ENCODE data around the gene UMOD.
"Not testable (repeated sequence)": the region's sequence is repeated elsewhere in the genome, so short reads cannot be mapped to it uniquely, and the experiment has no call there.

UMOD gene

GRCh38 chr16:20363191-20363590, 10.7 kb upstream of the UMOD start:
- DNase-seq: no peak

DNA sequence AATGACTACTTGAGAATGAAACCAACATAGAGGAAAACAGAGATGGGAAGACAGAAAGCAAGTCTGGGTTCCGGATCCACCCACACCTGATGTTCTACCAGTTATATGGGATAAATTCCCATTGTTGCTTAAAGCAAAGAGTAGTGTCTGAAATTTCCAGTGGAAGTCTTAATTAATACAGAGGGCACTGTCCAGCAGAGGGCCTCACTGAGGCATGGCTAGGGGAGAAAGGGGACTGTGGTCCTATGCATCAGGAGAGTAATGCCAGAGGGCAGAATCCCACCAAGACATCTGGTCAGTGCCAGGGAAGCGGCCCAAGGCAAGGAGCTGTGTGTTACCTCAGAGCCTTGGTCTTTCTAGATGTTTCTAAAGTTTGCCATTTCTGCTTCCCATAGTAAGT, 7.5 kb upstream of the UMOD start:
- DNase-seq: no peak

DNA sequence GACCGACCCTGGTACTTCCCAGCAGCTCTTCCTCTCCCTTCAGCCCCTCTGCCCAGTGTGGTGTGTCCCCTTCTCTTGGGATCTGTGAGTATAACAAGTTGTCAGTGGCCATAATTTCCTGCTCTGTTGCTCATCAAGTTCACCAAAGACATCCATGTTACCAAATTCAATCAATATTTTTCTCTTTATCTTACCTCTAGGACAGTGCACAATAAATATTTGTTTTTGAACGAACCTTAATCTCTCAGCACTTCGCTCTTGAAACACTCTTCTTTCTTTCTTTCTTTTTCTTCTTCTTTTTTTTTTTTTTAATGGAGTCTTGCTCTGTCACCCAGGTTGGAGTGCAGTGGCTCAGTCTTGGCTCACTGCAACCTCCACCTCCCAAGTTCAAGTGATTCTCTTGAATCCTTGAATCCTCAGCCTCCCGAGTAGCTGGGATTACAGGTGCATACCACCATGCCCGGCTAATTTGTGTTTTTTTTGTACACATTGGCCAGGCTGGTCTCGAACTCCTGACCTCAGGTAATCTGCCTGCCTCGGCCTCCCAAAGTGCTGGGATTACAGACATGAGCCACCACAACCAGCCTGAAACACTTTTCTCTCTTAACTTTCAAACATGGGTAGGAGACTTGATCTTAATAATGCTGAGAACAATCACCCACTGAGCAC, 2.7 kb upstream of the UMOD start:
- DNase-seq: no peak

DNA sequence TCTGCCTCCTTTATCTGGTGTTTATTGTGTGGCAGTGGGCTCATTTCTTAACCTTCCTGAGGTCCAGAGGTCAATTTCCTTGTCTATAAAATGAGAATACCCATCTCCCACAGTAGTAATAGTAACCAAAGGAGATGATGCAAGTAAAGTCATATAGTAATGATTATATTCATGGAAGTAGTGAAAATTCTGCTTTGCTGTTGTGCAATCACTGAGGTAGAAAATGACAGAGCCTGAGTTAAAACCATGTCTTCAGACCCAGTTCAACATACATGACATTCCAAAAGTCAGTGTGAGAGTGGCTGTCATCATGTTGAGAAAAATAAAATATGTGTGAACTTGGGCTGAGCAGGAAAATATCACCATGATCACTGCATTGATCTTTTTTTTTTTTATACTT, 864 bp upstream of the UMOD start:
- no peak for DNase-seq

DNA sequence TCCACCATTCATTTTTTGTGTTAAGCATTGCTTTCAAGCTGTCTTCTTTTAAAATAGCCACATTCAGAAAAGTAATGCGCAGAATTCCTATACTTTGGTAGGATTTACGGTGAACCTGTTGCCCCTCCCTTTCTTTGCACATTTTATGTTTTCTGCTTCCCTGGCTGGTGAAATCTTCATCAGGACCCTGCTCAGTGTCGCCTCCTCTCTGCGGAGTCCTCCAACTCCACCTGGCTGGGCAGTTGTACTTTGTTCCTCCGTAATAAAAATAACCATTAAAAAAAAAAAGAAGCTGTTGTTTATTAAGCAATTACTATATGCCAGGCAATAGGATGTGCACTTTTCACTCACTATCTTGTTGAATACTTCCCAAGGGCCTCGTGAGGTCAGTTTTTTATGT, 2.9 kb downstream of the UMOD start:
- DNase-seq: no peak

DNA sequence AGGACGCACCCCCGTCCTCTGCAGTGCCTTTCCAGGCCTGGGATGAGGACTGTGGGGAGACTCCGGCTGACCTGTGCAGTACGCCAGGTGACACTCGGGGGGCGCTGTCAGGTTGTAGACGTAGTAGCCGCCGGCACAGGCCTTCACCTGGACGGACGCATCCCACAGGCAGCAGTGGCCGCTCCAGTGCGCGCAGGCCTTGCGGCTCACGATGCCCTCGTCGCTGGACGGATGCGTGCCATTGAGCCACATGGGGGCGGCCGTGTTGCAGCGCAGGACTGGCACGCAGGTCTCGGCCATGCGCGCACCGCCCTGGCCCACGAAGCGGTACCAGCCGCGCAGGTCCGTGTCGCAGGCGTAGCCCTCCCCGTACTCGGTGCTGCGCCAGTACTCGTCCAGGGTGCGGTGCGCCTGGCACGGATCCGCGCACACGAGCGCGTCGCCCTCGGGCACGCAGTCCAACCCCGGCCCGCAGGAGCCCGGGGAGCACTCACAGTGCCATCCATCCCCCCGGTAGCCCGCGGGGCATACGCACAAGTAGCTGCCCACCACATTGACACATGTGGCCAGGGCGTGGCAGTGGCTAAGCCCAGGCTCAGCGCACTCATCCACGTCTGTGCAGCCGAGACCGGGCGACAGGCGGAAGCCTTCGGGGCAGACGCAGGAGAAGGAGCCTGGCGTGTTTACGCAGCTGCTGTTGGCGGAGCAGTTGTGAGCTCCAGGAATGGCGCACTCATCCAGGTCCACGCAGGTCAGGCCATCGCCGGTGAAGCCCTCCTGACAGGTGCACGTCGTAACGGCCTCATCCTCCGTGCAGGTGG, 3.9 kb downstream of the UMOD start:
- no peak for DNase-seq

GRCh38 chr16:20347666-20348364, 4.7 kb downstream of the UMOD start:
- DNase-seq: no peak

GRCh38 chr16:20344611-20345010, 7.9 kb downstream of the UMOD start:
- DNase-seq: no peak

DNA sequence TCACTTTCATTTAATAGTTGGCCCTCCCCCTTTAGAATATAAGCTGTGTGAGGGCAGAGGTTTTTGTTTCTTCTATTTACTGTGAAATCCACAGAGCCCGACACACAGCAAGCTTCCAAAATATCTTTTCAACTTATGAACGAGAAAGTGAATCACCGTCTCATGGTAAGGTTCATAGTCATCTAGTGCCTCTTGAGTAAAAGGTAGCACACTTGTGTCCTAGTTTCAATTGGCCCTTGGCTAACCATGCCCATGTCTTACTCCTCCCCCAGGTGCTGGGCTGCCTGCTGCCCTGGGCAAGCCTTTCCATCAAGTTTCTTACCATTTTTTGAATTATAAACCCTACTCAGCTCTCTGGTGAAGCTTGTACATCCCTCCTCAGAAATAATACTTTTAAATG, 12.8 kb downstream of the UMOD start:
- no peak for DNase-seq

DNA sequence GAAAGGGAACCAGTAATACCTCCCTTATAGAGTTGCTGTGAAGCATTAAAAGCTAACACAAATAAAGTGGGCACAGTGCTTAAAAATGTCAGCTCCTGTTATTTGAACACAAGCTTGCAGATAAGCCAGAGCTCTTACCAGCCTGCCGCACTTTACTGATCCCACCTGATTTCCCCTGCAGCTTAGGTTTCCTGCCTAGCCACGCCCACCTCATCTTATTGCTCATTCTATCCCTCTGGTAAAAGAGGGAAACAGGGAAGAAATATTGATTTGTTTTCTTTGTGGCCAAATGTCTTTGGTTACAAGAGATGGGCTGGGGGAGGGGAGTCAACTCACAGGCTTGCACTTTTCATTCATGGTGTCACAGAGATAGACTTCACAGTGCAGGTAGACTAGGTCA, 15.6 kb downstream of the UMOD start:
- no peak for DNase-seq

- DNase-seq: no peak
Observed at GRCh38 chr16:20334396-20334795, 18.1 kb downstream of the UMOD start.

- DNase-seq: no peak
Observed at GRCh38 chr16:20333120-20333519, 19.4 kb downstream of the UMOD start.

DNA sequence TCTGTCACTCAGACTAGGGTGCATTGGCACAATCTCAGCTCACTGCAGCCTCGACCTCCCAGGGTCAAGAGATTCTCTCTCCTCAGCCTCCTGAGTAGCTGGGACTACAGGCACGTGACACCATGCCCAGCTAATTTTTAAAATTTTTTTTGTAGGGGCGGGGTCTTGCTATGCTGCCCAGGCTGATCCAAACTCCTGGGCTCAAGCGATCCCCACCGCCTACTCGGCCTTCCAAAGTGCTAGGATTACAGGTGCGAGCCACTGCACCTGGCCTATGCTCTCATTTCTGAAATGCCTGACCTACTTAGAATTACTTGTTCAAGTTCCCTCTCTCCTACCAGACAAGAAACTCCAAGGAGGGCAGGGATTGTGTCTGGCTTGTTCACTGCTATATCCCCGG, 20.1 kb downstream of the UMOD start:
- DNase-seq: no peak

DNA sequence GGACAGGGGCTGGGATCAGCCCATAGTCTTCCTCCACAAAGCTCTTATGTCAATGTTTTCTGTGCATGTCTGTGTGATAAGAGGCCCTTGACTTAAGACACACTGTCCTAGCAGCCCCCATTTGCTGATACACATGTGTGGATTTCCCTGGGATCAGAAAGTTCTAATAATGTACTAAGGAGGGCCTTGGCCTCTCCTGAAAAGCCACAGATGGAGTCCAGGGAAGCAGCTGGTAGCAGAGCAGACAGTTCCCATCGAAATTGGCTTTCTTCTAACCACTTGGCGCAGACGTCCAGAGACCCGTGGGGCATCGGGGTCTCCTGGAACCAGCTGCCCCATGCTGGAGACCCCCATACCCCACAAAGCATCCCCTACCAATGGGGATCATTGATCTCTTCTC, 20.9 kb downstream of the UMOD start:
- DNase-seq: no peak

DNA sequence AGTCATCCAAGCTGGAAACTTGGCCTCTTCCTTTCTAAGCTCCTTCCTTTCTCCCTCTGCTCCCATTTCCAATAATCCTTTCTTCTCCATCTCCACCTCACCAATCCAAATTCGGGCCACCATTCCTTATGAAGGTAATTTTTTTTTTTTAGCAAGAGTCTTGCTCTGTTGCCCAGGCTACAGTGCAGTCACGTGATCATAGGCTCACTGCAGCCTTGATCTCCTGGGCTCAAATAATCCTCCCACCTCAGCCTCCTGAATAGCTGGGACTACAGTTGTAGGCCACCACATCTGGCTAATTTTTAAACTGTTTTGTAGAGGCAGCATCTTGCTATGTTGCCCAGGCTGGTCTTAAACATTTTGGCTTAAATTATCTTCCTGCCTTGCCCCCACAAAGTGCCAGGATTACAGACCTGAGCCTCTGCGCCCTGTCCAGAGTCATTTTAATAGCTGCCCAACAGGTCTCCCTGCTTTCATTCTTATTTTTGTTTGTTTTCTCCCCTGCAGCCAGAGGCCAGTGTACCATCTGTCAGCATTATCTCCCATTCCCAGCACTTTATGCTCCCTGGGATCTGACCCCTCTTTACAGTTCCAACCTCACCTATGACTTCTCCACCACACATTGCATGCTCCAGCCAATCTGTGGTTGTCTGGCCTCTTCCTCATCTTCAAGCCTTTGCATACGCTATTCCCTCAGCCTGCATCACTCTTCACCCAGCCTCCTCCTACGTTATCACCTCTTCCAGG, 22.9 kb downstream of the UMOD start:
- no peak for DNase-seq

DNA sequence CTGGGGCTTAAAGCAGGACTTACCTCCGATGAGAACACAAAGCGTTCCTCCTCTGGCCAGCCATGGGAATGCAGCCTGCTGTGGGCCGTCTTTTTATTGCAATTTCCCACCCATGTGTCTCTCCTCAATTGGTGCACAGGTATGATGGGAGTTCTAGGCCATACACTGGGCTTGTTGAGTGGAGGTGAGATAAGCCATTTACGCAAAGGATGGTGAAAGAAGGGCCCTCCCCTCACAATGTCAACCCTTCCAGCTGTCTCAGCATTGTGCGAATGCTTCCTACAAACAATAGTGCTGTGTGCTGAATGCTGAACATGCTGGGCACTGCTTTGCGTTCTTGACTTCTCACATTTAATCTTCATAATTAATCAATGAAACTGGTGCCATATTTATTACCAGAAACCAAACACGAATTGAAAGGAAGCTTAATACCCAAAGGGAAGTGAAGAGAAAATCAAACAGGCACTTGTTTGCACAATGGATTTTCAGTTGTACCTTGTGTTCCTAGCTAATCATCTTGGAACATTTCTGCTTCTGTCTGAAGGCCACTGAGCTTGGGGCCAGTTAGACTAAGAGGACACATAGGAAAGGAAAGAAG, 25.0 kb downstream of the UMOD start, which contains the start of gene GP2:
TSS of gene GP2 (minus strand) at position 70 of the 598 bp plus-strand sequence. CDS start 1,082 bp downstream, outside the sequence.
- DNase-seq: no peak

- DNase-seq: no peak
Observed at GRCh38 chr16:20326321-20326720, 26.2 kb downstream of the UMOD start.

DNA sequence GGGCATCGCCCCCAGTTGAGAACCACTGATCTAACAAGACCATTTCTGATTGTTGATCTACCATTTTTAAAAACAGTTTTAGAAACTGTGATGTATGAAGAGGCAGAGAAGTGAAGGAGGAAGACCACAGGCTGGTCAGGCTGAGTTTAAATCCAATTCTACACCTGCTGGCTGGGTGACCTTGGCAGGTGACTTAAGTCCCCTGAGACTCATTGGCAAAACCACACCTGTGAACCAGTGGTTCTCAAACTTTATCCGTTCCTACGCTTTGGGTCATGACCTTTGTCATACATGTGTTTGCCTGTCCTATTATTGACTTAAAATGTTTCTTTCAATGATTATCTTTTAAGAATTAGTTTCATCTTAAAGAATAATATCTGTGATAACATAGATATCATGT, 27.5 kb downstream of the UMOD start:
- DNase-seq: no peak

DNA sequence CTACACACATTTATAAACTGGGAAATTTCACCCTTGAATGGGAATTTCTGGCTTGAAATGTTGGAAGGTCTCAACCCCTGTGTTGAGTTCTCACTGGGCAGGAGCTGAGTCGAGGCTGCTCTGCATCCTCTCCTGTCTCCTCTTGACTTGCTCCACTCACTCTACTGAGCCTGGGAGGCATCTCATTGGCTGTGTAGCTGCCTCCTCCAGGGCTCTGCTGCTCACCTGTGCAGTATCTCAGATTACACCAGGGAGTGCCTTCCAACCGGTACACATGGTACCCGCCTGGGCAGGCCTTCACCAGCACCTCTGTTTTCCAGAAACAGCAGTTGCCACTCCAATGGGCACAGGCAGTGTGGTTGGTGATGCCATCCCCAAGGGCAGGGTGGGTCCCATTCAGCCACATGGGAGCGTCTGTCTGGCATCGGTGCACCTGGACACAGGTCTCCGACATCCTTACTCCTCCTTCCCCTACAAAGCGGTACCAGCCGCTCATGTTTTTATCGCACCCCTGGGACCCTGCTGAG, 28.9 kb downstream of the UMOD start:
- no peak for DNase-seq

DNA sequence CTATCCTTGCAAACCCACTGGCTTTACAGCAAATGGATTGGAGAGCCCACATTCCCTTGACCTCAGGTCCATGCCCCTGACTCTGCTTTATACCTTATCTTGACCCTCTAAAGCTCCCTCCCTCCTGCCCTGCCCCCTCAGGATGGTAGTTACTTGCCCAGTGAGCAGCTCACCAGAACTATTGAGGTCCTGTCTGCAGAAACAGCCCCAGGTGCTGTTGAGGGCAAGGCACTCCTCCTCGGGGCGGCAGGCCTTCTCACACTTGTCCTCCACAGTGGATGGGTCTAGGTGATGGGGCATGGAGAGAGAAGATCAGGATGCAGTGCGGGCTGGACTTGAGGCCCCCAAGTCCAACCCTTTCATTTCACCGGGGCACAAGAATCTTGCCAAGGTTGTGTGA, 29.8 kb downstream of the UMOD start:
- no peak for DNase-seq

- DNase-seq: no peak
Observed at GRCh38 chr16:20321671-20322070, 30.8 kb downstream of the UMOD start.

GRCh38 chr16:20321051-20321450, 31.5 kb downstream of the UMOD start:
- DNase-seq: not testable (repeated sequence)

GRCh38 chr16:20320592-20320991, 31.9 kb downstream of the UMOD start:
- no peak for DNase-seq
